Fibroblast of peridontal ligament (primary cell): Measurements from ENCODE around the gene PSPN.

Experiments used
- DNase-seq: peaks from one replicate; pipeline ENCODE4 v3.0.0-alpha.2; 2010; ENCODE audit errors: extremely low read depth

Gene PSPN

DNA sequence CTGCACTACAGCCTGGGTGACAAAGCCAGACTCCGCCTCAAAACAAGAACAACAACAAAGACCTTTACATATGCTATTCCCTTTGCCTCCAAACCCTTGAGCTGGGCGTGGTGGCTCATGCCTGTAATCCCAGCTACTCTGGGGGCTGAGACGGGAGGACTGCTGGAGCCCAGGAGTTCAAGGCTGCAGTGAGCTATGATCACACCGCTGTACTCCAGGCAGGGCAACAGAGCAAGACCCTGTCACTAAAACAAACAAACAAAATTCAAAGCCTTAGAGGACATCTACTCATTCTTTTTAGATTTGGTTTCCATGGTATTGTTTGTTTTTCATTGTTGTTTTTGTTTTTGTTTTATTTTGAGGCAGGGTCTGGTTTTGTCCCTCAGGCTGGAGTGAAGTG is 50.1 kb downstream of the PSPN start:
- no peak for DNase-seq
